ENCODE results near the gene USP40. TPM values are rescaled to one million over a fixed set of nuclear protein-coding genes. Genes with fewer than 3 reads are reported as not detected.

The USP40 gene
- total RNA-seq, 2 experiments from 2014 or later = 0.51 to 1.7 TPM

DNA sequence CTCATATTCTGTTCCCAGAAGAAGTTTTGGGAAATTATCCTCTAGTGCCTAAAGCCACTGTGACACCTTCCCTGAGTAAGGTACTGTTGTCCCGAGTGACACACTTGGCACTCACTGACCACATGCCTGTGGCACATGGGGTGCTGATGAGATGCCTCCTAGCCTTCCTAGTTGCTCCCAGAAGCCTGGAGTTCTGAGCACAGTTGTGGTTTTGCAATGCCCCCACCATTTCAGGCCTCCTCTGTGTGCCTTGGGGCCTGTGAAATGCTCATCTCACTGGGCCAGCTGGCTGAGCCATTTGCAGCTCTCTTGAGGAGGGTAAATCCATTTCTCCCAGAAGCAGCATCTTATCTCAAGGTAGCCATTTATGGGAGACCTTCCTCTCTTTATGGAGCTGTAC, 120.5 kb downstream of the USP40 start:
- Histone ChIP-seq H3K4me1 (ENCODE audit: insufficient read depth, low read length, poor library complexity, severe bottlenecking) (no peaks in the 10 kb centered on the region), H4K20me1 (ENCODE audit: insufficient read depth, low read length) (no peaks in the 10 kb centered on the region), H3K4me2 (ENCODE audit: low read length) (no peak overlapping the region), H3K36me3 (ENCODE audit: insufficient read depth, low read length) (peaks cover 76% of the 10 kb centered on the region), H3K27ac (ENCODE audit: low read depth, low read length, poor library complexity, severe bottlenecking) (no peak overlapping the region), H3K4me3 (ENCODE audit: low read depth, low read length, poor library complexity, severe bottlenecking) (no peak overlapping the region), H3K79me2 (ENCODE audit: insufficient read depth, low read depth, low read length) (no peaks in the 10 kb centered on the region), H3K9me3 (ENCODE audit: low read length) (no peaks in the 10 kb centered on the region), H3K9me2 (ENCODE audit: insufficient read depth, low read length) (no peaks in the 10 kb centered on the region), H2AFZ (ENCODE audit: low read length) (no peak overlapping the region)
- POLR2A ChIA-PET = no interaction called here
- CTCF ChIA-PET (ENCODE audit: unreplicated experiment) = interaction anchor here (1.1 kb wide), 1 partner anchor 89 kb away, joined by 3 read pairs; no protein-coding TSS in a partner anchor
- intact Hi-C loops (cut with micrococcal nuclease; ENCODE audit: unreplicated experiment) = no loop called here
- no peak for DNase-seq (ENCODE audit: low spot score)
- TF ChIP-seq EZH2phosphoT487 (IDR thresholded peaks at IDR 0.05; ENCODE audit: borderline replicate concordance, low read depth, low read length) = no peak
- TF ChIP-seq, protein P1, sequence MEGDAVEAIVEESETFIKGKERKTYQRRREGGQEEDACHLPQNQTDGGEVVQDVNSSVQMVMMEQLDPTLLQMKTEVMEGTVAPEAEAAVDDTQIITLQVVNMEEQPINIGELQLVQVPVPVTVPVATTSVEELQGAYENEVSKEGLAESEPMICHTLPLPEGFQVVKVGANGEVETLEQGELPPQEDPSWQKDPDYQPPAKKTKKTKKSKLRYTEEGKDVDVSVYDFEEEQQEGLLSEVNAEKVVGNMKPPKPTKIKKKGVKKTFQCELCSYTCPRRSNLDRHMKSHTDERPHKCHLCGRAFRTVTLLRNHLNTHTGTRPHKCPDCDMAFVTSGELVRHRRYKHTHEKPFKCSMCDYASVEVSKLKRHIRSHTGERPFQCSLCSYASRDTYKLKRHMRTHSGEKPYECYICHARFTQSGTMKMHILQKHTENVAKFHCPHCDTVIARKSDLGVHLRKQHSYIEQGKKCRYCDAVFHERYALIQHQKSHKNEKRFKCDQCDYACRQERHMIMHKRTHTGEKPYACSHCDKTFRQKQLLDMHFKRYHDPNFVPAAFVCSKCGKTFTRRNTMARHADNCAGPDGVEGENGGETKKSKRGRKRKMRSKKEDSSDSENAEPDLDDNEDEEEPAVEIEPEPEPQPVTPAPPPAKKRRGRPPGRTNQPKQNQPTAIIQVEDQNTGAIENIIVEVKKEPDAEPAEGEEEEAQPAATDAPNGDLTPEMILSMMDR (conservative IDR thresholded peaks at IDR 0.05; ENCODE audit: low read length) = no peak
- no TSS peak for BruUV-seq (replicated peaks)

DNA sequence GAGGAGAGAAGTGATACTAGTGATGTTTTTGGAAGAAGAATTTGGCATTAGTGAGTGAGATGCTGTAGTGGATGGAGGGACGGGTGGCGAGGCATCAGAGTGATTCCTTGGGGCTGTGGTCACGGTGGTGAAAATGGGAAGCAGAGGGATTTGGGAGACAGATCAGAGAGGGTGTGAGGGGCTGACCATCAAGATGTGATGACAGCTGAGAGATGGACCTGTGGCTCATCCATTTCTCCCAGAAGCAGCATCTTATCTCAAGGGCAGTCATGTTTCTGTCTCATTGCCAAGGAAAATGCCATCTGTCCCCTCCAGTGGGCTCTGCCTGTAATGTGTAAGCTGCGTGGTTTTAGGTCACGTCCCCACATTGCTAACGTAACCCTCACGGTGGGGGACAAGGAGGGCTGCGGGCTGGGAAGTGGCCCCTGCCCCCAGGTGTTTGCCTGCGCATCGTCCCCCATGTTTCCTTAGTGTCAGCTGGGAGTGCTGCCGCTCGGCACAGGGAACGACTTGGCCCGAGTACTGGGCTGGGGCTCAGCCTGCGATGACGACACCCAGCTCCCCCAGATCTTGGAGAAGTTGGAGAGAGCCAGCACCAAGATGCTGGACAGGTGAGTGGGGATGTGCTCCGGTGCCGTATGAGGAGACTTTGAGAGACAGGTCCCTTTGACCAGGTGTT, 121.3 kb downstream of the USP40 start:
- no peaks in the 10 kb centered on the region for H3K79me2 ChIP-seq (ENCODE audit: insufficient read depth, low read depth, low read length)

DNA sequence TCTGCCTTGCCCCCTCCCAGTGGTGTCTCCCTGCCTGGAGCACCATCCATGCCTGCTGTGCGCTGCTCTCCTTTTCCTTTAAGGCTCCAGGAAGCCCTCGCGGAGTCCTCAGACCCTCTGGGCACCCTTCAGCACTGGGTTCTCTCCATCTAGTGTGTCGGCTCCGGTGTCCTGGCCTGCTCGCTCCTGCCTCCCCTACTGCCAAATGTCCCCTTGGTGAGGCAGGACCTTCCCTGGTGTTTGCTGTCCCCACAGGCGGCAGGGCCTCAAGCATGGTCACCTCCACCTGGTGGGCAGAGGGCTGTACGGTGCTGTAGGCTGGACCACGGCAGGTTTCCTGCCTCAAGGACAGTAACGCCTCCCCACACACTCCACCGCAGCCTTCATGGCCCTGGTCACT, 122.1 kb downstream of the USP40 start:
- CTCF ChIA-PET (ENCODE audit: unreplicated experiment) = no interaction called here
- Histone ChIP-seq H4K20me1 (ENCODE audit: insufficient read depth, low read length) (no peaks in the 10 kb centered on the region), H3K4me3 (ENCODE audit: low read depth, low read length, poor library complexity, severe bottlenecking) (no peak overlapping the region), H2AFZ (ENCODE audit: low read length) (no peak overlapping the region), H3K4me2 (ENCODE audit: low read length) (no peak overlapping the region), H3K9me3 (ENCODE audit: low read length) (no peaks in the 10 kb centered on the region), H3K9me2 (ENCODE audit: insufficient read depth, low read length) (no peaks in the 10 kb centered on the region), H3K36me3 (ENCODE audit: insufficient read depth, low read length) (peaks cover 69% of the 10 kb centered on the region), H3K79me2 (ENCODE audit: insufficient read depth, low read depth, low read length) (no peaks in the 10 kb centered on the region), H3K4me1 (ENCODE audit: insufficient read depth, low read length, poor library complexity, severe bottlenecking) (no peaks in the 10 kb centered on the region), H3K27ac (ENCODE audit: low read depth, low read length, poor library complexity, severe bottlenecking) (no peak overlapping the region)
- no peak for DNase-seq (ENCODE audit: low spot score)
- intact Hi-C loops (cut with micrococcal nuclease; ENCODE audit: unreplicated experiment) = loop anchor here (5.0 kb wide), 1 partner anchor 187 kb away; no protein-coding TSS in a partner anchor
- POLR2A ChIA-PET = no interaction called here
- TF ChIP-seq EZH2phosphoT487 (IDR thresholded peaks at IDR 0.05; ENCODE audit: borderline replicate concordance, low read depth, low read length) = no peak
- TF ChIP-seq, protein P1 (conservative IDR thresholded peaks at IDR 0.05; ENCODE audit: low read length) = no peak
- no TSS peak for BruUV-seq (replicated peaks)

More for the DNA sequence above, 121.3 kb downstream of the USP40 start:
- H3K4me1 ChIP-seq (ENCODE audit: insufficient read depth, low read length, poor library complexity, severe bottlenecking) = no peaks in the 10 kb centered on the region
- ChIA-PET CTCF (ENCODE audit: unreplicated experiment) (no interaction called here), POLR2A (no interaction called here)
- H3K4me3 ChIP-seq (ENCODE audit: low read depth, low read length, poor library complexity, severe bottlenecking) = no peak overlapping the region
- no peak overlapping the region for H2AFZ ChIP-seq (ENCODE audit: low read length)
- H3K36me3 ChIP-seq (ENCODE audit: insufficient read depth, low read length) = peaks cover 69% of the 10 kb centered on the region
- H3K9me3 ChIP-seq (ENCODE audit: low read length) = no peaks in the 10 kb centered on the region
- no peaks in the 10 kb centered on the region for H3K9me2 ChIP-seq (ENCODE audit: insufficient read depth, low read length)
- no peak overlapping the region for H3K4me2 ChIP-seq (ENCODE audit: low read length)
- intact Hi-C loops (cut with micrococcal nuclease; ENCODE audit: unreplicated experiment) = no loop called here
- no peaks in the 10 kb centered on the region for H4K20me1 ChIP-seq (ENCODE audit: insufficient read depth, low read length)
- no peak overlapping the region for H3K27ac ChIP-seq (ENCODE audit: low read depth, low read length, poor library complexity, severe bottlenecking)
- DNase-seq (ENCODE audit: low spot score) = no peak
- TF ChIP-seq, protein P1 (conservative IDR thresholded peaks at IDR 0.05; ENCODE audit: low read length) = no peak
- no peak for TF ChIP-seq EZH2phosphoT487 (IDR thresholded peaks at IDR 0.05; ENCODE audit: borderline replicate concordance, low read depth, low read length)
- BruUV-seq (replicated peaks) = no TSS peak
